Liver (tissue), 9 donors: ENCODE data around the gene GNG2. TPM values are rescaled to one million over a fixed set of nuclear protein-coding genes. Genes with fewer than 3 reads are reported as not detected.

Source experiments
- DNase-seq: peaks from one replicate; pipeline ENCODE4 v3.0.0-alpha.2; 2017; ENCODE audit warnings: low spot score
- H3K27ac ChIP-seq, 2 donors: one replicate each; pipeline ENCODE4 v1.7.0; 2013; ENCODE audit warnings: inconsistent platforms in 2 of 2, low read length in 2 of 2, control low read depth in 1 of 2, low read depth in 1 of 2, mild to moderate bottlenecking in 1 of 2
- H3K27me3 ChIP-seq, 4 donors: one replicate each; pipeline versions ENCODE4 v1.6.1 to v1.7.0; 2013; ENCODE audit warnings: low read length in 3 of 4, inconsistent platforms in 1 of 4, mild to moderate bottlenecking in 1 of 4, moderate library complexity in 1 of 4; ENCODE audit not compliant: control insufficient read depth in 4 of 4, insufficient read depth in 4 of 4
- H3K36me3 ChIP-seq, 4 donors: one replicate each; pipeline versions ENCODE4 v1.6.1 to v1.7.0; 2013; ENCODE audit warnings: low read length in 3 of 4, mild to moderate bottlenecking in 3 of 4, low read depth in 1 of 4, moderate library complexity in 1 of 4; ENCODE audit not compliant: control insufficient read depth in 4 of 4, insufficient read depth in 3 of 4
- H3K4me1 ChIP-seq, 4 donors: one replicate each; pipeline versions ENCODE4 v1.6.1 to v1.7.0; 2013; ENCODE audit warnings: low read length in 3 of 4, mild to moderate bottlenecking in 3 of 4, moderate library complexity in 1 of 4; ENCODE audit not compliant: control insufficient read depth in 4 of 4, insufficient read depth in 4 of 4
- H3K4me3 ChIP-seq, 3 donors: one replicate each; pipeline versions ENCODE4 v1.6.1 to v1.7.0; 2013; ENCODE audit warnings: low read length in 3 of 3, control low read depth in 1 of 3, low read depth in 1 of 3, mild to moderate bottlenecking in 1 of 3
- H3K9ac ChIP-seq, 2 donors: one replicate each; pipeline ENCODE4 v1.7.0; 2013; ENCODE audit warnings: low read length in 2 of 2, mild to moderate bottlenecking in 2 of 2, moderate library complexity in 2 of 2, control low read depth in 1 of 2, low read depth in 1 of 2
- H3K9me3 ChIP-seq, 4 donors: one replicate each; pipeline versions ENCODE4 v1.6.1 to v1.7.0; 2013; ENCODE audit warnings: low read length in 3 of 4; ENCODE audit not compliant: control insufficient read depth in 4 of 4
- EGR1 ChIP-seq, 2 donors: IDR thresholded peaks; 2 replicates each; pipeline ENCODE4 v1.6.1; 2016 to 2018; ENCODE audit warnings: antibody characterized with exemption in 2 of 2, low read depth in 2 of 2
- FOXA1 ChIP-seq: IDR thresholded peaks from 2 replicates; pipeline ENCODE4 v1.6.1; 2016; ENCODE audit warnings: antibody characterized with exemption
- FOXA2 ChIP-seq: IDR thresholded peaks from 2 replicates; pipeline ENCODE4 v1.6.1; 2016; ENCODE audit warnings: antibody characterized with exemption
- HNF4A ChIP-seq, 2 donors: conservative IDR thresholded peaks; 2 replicates each; pipeline ENCODE4 v1.6.1; 2016; ENCODE audit warnings: antibody characterized with exemption in 2 of 2, mild to moderate bottlenecking in 2 of 2
- HNF4G ChIP-seq: IDR thresholded peaks from 2 replicates; pipeline ENCODE4 v1.6.1; 2016; ENCODE audit warnings: antibody characterized with exemption
- JUND ChIP-seq, 2 donors: IDR thresholded peaks; 2 replicates each; pipeline ENCODE4 v1.6.1; 2016; ENCODE audit warnings: antibody characterized with exemption in 2 of 2
- RAD21 ChIP-seq, 2 donors: IDR thresholded peaks; 2 replicates each; pipeline ENCODE4 v1.6.1; 2016; ENCODE audit warnings: antibody characterized with exemption in 2 of 2, mild to moderate bottlenecking in 2 of 2
- RXRA ChIP-seq, 2 donors: IDR thresholded peaks; 2 replicates each; pipeline ENCODE4 v1.6.1; 2017 to 2018; ENCODE audit warnings: antibody characterized with exemption in 2 of 2, mild to moderate bottlenecking in 1 of 2
- SP1 ChIP-seq: IDR thresholded peaks from 2 replicates; pipeline ENCODE4 v1.6.1; 2018; ENCODE audit warnings: antibody characterized with exemption, mild to moderate bottlenecking
- TAF1 ChIP-seq: conservative IDR thresholded peaks from 2 replicates; pipeline ENCODE4 v1.6.1; 2016; ENCODE audit warnings: antibody characterized with exemption, mild to moderate bottlenecking
- YY1 ChIP-seq: IDR thresholded peaks from 2 replicates; pipeline ENCODE4 v1.6.1; 2016; ENCODE audit warnings: antibody characterized with exemption, mild to moderate bottlenecking
- WGBS: extraction: QIAGEN DNeasy Blood & Tissue Kit; methylation state at CpG from one replicate; pipeline ENCODE4 v1.1.7; 2013; 5-methylcytosine and 5-hydroxymethylcytosine counted together
- polyA plus RNA-seq, 2 donors: library from polyadenylated mRNA; stranded (reverse) in 1 of 2; unstranded in 1 of 2; fragments of 200-250 nt in 1 of 2; fragments of >200 nt in 1 of 2; fragmentation: Nextera tagmentation in 1 of 2; extraction: Ambion mirVana in 1 of 2; gene quantifications; one replicate each; pipeline versions ENCODE4 v1.2.1 to v1.2.3, GENCODE V29; 2013 to 2015
- total RNA-seq, 2 donors: library from RNA; depleted of rRNA; stranded (reverse); fragments of >200 nt; gene quantifications; one replicate each; pipeline ENCODE4 v1.2.3, GENCODE V29; 2014
- TF ChIP-seq, protein P1 (sequence below): IDR thresholded peaks from 2 replicates; pipeline ENCODE4 v1.6.1; 2016; ENCODE audit warnings: antibody characterized with exemption, mild to moderate bottlenecking
- TF ChIP-seq, protein P2 (sequence below): IDR thresholded peaks from 2 replicates; pipeline ENCODE4 v1.6.1; 2016; ENCODE audit warnings: antibody characterized with exemption
- donor health status: healthy.
- donor health status: healthy.
- donor health status: healthy.
- donor health status: healthy.
- donor health status: healthy.

The GNG2 gene
- total and polyA plus RNA-seq, 4 donors, result 3.5 to 11.2 (median 4.4) TPM

DNA sequence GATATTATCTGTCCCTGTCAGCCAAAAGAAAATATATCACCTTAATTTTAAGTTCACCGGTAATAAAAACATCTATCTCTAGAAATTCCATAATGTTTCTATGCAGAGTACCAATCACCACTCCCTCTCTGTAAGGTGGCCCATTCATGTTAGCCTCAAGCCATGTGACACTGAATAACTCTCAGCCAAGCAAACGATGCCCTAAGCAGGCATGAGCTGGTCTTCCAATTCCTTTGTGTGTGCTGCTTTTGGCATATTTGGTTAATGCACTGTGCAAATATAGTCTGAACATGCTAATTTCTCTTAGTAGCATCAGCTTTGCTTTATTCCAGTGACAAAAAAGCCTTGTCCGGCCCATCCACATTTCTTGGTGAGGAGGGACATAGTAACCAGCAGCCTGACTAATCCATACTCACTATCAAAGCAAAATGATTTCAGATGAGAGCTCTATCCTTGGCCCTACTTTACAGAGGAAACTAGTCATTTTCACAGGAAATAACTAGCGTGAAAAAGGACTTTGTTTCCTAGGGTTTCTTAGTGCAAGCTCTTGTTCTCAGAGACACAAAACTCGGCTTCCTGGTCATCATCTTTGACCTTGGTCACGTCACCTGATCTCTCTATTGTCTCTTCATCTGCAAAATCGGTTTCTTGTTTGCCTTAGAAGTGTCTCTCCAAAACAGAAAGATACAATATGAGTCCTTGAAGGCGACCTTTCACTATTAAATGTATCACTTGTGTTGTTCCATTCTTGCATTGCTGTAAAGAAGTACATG lies 69.7 kb downstream of the GNG2 start:
- Histone ChIP-seq H3K9me3 (no peaks in the 10 kb centered on the region), H3K4me3 (no peak overlapping the region), H3K36me3 (no peaks in the 10 kb centered on the region), H3K27ac (no peak overlapping the region), H3K27me3 (no peaks in the 10 kb centered on the region), H3K9ac (no peak overlapping the region), H3K4me1 (no peaks in the 10 kb centered on the region)
- WGBS, result 69% methylated on average over 8 of the region's 8 CpGs
- TF ChIP-seq RAD21 (IDR thresholded peaks at IDR 0.05) (no peak), EGR1 (IDR thresholded peaks at IDR 0.05; ENCODE audit: low read depth in 2 of 2) (no peak), FOXA2 (no peak), JUND (IDR thresholded peaks at IDR 0.05) (no peak), FOXA1 (no peak), YY1 (no peak)
- TF ChIP-seq, protein P1, sequence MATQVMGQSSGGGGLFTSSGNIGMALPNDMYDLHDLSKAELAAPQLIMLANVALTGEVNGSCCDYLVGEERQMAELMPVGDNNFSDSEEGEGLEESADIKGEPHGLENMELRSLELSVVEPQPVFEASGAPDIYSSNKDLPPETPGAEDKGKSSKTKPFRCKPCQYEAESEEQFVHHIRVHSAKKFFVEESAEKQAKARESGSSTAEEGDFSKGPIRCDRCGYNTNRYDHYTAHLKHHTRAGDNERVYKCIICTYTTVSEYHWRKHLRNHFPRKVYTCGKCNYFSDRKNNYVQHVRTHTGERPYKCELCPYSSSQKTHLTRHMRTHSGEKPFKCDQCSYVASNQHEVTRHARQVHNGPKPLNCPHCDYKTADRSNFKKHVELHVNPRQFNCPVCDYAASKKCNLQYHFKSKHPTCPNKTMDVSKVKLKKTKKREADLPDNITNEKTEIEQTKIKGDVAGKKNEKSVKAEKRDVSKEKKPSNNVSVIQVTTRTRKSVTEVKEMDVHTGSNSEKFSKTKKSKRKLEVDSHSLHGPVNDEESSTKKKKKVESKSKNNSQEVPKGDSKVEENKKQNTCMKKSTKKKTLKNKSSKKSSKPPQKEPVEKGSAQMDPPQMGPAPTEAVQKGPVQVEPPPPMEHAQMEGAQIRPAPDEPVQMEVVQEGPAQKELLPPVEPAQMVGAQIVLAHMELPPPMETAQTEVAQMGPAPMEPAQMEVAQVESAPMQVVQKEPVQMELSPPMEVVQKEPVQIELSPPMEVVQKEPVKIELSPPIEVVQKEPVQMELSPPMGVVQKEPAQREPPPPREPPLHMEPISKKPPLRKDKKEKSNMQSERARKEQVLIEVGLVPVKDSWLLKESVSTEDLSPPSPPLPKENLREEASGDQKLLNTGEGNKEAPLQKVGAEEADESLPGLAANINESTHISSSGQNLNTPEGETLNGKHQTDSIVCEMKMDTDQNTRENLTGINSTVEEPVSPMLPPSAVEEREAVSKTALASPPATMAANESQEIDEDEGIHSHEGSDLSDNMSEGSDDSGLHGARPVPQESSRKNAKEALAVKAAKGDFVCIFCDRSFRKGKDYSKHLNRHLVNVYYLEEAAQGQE, result no peak
- DNase-seq, result no peak

DNA sequence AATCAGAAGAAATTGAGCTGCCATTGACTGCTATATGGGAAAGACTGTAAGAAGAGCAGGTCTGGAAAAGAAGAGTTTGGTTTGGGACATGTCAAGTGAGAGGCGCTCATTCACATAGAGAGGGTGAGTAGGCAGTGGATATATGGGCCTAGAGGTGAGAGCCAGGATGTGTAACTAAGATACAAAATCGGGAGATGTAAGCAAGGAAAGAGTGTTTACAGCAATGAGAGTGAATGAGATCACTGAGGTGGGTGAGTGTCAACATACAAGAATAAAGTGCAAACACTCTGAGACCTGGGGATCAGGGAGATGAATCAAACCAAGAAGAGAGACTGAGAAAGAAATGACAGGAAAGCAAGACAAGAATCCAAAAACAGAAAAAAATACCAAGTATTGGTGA lies 70.9 kb downstream of the GNG2 start:
- Histone ChIP-seq H3K36me3 (no peaks in the 10 kb centered on the region), H3K27me3 (no peaks in the 10 kb centered on the region), H3K4me3 (no peak overlapping the region), H3K27ac (no peak overlapping the region), H3K9me3 (no peaks in the 10 kb centered on the region), H3K9ac (no peak overlapping the region), H3K4me1 (no peaks in the 10 kb centered on the region)
- 64% methylated on average over 2 of the region's 2 CpGs for WGBS
- DNase-seq, result no peak
- TF ChIP-seq JUND (IDR thresholded peaks at IDR 0.05), result no peak
- TF ChIP-seq HNF4G, result no peak
- TF ChIP-seq, protein P2, sequence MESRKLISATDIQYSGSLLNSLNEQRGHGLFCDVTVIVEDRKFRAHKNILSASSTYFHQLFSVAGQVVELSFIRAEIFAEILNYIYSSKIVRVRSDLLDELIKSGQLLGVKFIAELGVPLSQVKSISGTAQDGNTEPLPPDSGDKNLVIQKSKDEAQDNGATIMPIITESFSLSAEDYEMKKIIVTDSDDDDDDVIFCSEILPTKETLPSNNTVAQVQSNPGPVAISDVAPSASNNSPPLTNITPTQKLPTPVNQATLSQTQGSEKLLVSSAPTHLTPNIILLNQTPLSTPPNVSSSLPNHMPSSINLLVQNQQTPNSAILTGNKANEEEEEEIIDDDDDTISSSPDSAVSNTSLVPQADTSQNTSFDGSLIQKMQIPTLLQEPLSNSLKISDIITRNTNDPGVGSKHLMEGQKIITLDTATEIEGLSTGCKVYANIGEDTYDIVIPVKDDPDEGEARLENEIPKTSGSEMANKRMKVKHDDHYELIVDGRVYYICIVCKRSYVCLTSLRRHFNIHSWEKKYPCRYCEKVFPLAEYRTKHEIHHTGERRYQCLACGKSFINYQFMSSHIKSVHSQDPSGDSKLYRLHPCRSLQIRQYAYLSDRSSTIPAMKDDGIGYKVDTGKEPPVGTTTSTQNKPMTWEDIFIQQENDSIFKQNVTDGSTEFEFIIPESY, result no peak
- TF ChIP-seq, protein P1, result no peak
- TF ChIP-seq SP1, result no peak
- no peak for TF ChIP-seq YY1
- TF ChIP-seq RAD21 (IDR thresholded peaks at IDR 0.05), result no peak
- TF ChIP-seq HNF4A (conservative IDR thresholded peaks at IDR 0.05), result no peak
- no peak for TF ChIP-seq FOXA1
- no peak for TF ChIP-seq RXRA (IDR thresholded peaks at IDR 0.05)
- no peak for TF ChIP-seq TAF1
